Endothelial cell of umbilical vein (primary cell): Measurements from ENCODE around the gene RAB31. TPM values are rescaled to one million over a fixed set of nuclear protein-coding genes. Genes with fewer than 3 reads are reported as not detected.

ENCODE experiments used
- BruUV-seq: library from RNA; stranded (reverse); fragments of 400-500 nt; replicated peaks from 2 replicates; lab custom pipeline; 2021; lab: Mats Ljungman, UMichigan
- CTCF ChIA-PET: fragments of 300-600, 350-600 bp; sonication (Branson Sonifier 250); formaldehyde crosslinking; loops from one replicate; lab custom pipeline; 2021; ENCODE audit warnings: antibody characterized with exemption, inconsistent platforms; lab: Charles Lee
- POLR2A ChIA-PET: fragments of 300-600, 350-600 bp; sonication (Branson Sonifier 250); formaldehyde crosslinking; loops from one replicate; lab custom pipeline; 2021; ENCODE audit warnings: antibody characterized with exemption, inconsistent platforms; lab: Charles Lee
- DNase-seq: peaks from one replicate; pipeline ENCODE4 v3.0.0-alpha.2; 2011; ENCODE audit warnings: low read depth, low spot score
- FAIRE-seq: peaks from 2 replicates; lab custom pipeline; 2011; peaks lifted over from hg19 to GRCh38; lab: Jason Lieb, UNC
- H2AFZ ChIP-seq: 2 replicates; pipeline ENCODE4 v1.6.0; 2012; ENCODE audit warnings: low read depth, low read length, control low read depth, inconsistent platforms
- H3K27ac ChIP-seq: 2 replicates; pipeline ENCODE4 v1.5.1; 2011; ENCODE audit warnings: low read depth, mild to moderate bottlenecking, control low read depth, low read length, moderate library complexity; ENCODE audit not compliant: insufficient read depth
- H3K27me3 ChIP-seq, 2 experiments: 2 replicates each; pipeline versions ENCODE4 v1.6.0 to v1.6.1; 2011; ENCODE audit warnings: low read length in 2 of 2, mixed read lengths in 1 of 2; ENCODE audit not compliant: control insufficient read depth in 2 of 2, insufficient read depth in 2 of 2
- H3K36me3 ChIP-seq, 2 experiments: 2 replicates in 1 of 2; 3 replicates in 1 of 2; pipeline ENCODE4 v1.5.1; 2011; ENCODE audit warnings: low read length in 2 of 2, mild to moderate bottlenecking in 1 of 2, moderate library complexity in 1 of 2; ENCODE audit not compliant: control insufficient read depth in 2 of 2, insufficient read depth in 2 of 2; ENCODE audit errors: extremely low read depth in 1 of 2
- H3K4me1 ChIP-seq: 3 replicates; pipeline ENCODE4 v1.5.1; 2011; ENCODE audit warnings: mild to moderate bottlenecking, low read length; ENCODE audit not compliant: control insufficient read depth, insufficient read depth; ENCODE audit errors: extremely low read depth
- H3K4me2 ChIP-seq: 2 replicates; pipeline ENCODE4 v1.6.1; 2011; ENCODE audit warnings: low read length, control low read depth, mixed read lengths; ENCODE audit not compliant: insufficient read depth
- H3K4me3 ChIP-seq, 3 experiments: fragments of 200-600 bp in 1 of 3; sonication (generic), shearing (Covaris generic) in 1 of 3; replicated peaks in 1 of 3; 2 replicates each; pipeline ENCODE4 v1.5.1; 2011 to 2016; ENCODE audit warnings: control low read depth in 3 of 3, low read length in 3 of 3, mild to moderate bottlenecking in 2 of 3, inconsistent platforms in 1 of 3, low read depth in 1 of 3, moderate library complexity in 1 of 3; ENCODE audit not compliant: insufficient read depth in 1 of 3
- H3K79me2 ChIP-seq: 2 replicates; pipeline ENCODE4 v1.6.0; 2012; ENCODE audit warnings: low read length, inconsistent platforms; ENCODE audit not compliant: control insufficient read depth, insufficient read depth
- H3K9ac ChIP-seq: replicated peaks from 2 replicates; pipeline ENCODE3; 2011; ENCODE audit warnings: low read length, control low read depth; ENCODE audit not compliant: insufficient read depth; ENCODE audit errors: extremely low read depth
- H3K9me1 ChIP-seq: replicated peaks from 3 replicates; pipeline ENCODE4 v1.6.0; 2011; ENCODE audit warnings: mild to moderate bottlenecking, low read length; ENCODE audit not compliant: control insufficient read depth, insufficient read depth; ENCODE audit errors: extremely low read depth
- H3K9me3 ChIP-seq: replicated peaks from 2 replicates; pipeline ENCODE4 v1.5.1; 2012; ENCODE audit warnings: low read length, inconsistent platforms; ENCODE audit not compliant: control insufficient read depth, insufficient read depth
- H4K20me1 ChIP-seq: replicated peaks from 2 replicates; pipeline ENCODE3; 2011; ENCODE audit warnings: mild to moderate bottlenecking, low read length; ENCODE audit not compliant: control insufficient read depth, insufficient read depth; ENCODE audit errors: extremely low read depth
- CTCF ChIP-seq, 2 donors: IDR thresholded peaks; 1 replicate in 1 of 2; 2 replicates in 1 of 2; pipeline ENCODE4 v1.5.1; 2011; ENCODE audit warnings: low read length in 2 of 2, mild to moderate bottlenecking in 2 of 2, moderate library complexity in 2 of 2, control low read depth in 1 of 2, inconsistent platforms in 1 of 2, low read depth in 1 of 2; ENCODE audit not compliant: insufficient read depth in 1 of 2; ENCODE audit errors: extremely low read depth in 1 of 2
- EZH2 ChIP-seq: IDR thresholded peaks from 2 replicates; pipeline ENCODE4 v1.6.1; 2012; ENCODE audit warnings: borderline replicate concordance, low read depth, mild to moderate bottlenecking, moderate library complexity, low read length, inconsistent platforms; ENCODE audit not compliant: severe bottlenecking
- FOS ChIP-seq: IDR thresholded peaks from 2 replicates; pipeline ENCODE4 v1.6.1; 2011; ENCODE audit warnings: mild to moderate bottlenecking, low read length, moderate library complexity, borderline replicate concordance; ENCODE audit not compliant: insufficient read depth
- GATA2 ChIP-seq: IDR thresholded peaks from 2 replicates; pipeline ENCODE4 v1.7.0; 2011; ENCODE audit warnings: low read depth, mild to moderate bottlenecking, moderate library complexity, mixed read lengths, low read length; ENCODE audit not compliant: insufficient read length, insufficient read depth
- JUN ChIP-seq: IDR thresholded peaks from 2 replicates; pipeline ENCODE4 v1.6.1; 2011; ENCODE audit warnings: borderline replicate concordance, low read depth; ENCODE audit not compliant: insufficient read length, insufficient read depth
- MYC ChIP-seq: IDR thresholded peaks from one replicate; pipeline ENCODE4 v1.6.1; 2011; ENCODE audit warnings: mild to moderate bottlenecking, low read depth, low read length
- POLR2A ChIP-seq: IDR thresholded peaks from 2 replicates; pipeline ENCODE4 v1.6.1; 2012; ENCODE audit warnings: low read depth, mild to moderate bottlenecking, control low read depth, low read length
- POLR2AphosphoS5 ChIP-seq: IDR thresholded peaks from 2 replicates; pipeline ENCODE4 v1.6.1; 2012; ENCODE audit warnings: low read depth, mild to moderate bottlenecking, control low read depth, low read length, moderate library complexity; ENCODE audit not compliant: insufficient read depth
- dilution Hi-C: fragments of 300-500 bp; cut with MboI; formaldehyde crosslinking; loops from one replicate; pipeline ENCODE4 v1.15.0; 2019; ENCODE audit warnings: low sequenced_read_pairs; ENCODE audit not compliant: extremely low pct_ligation_motif_present
- intact Hi-C: fragments of 100-400 bp; cut with micrococcal nuclease; formaldehyde crosslinking; loops from one replicate; pipeline ENCODE4 v1.10.0; 2022
- polyA plus RNA-seq, 4 experiments: library from polyadenylated mRNA; depleted of rRNA in 3 of 4; stranded (reverse) in 3 of 4; unstranded in 1 of 4; fragments of >200 nt; gene quantifications; 2 replicates each; pipeline versions ENCODE4 v1.2.1 to v1.2.3, GENCODE V29; 2011 to 2012; ENCODE audit warnings: missing spikeins in 1 of 4
- total RNA-seq: library from RNA; stranded (reverse); gene quantifications from 2 replicates; pipeline ENCODE4 v1.2.3, GENCODE V29; 2021
- TF ChIP-seq, protein P1 (sequence below): IDR thresholded peaks from 2 replicates; pipeline ENCODE4 v1.6.1; 2011; ENCODE audit not compliant: insufficient read depth, insufficient read length

Gene RAB31
- total and polyA plus RNA-seq, 2 donors (not counting 3 experiments of a cell fraction or from before 2014, with no cell fraction given) = 30.5 TPM

DNA sequence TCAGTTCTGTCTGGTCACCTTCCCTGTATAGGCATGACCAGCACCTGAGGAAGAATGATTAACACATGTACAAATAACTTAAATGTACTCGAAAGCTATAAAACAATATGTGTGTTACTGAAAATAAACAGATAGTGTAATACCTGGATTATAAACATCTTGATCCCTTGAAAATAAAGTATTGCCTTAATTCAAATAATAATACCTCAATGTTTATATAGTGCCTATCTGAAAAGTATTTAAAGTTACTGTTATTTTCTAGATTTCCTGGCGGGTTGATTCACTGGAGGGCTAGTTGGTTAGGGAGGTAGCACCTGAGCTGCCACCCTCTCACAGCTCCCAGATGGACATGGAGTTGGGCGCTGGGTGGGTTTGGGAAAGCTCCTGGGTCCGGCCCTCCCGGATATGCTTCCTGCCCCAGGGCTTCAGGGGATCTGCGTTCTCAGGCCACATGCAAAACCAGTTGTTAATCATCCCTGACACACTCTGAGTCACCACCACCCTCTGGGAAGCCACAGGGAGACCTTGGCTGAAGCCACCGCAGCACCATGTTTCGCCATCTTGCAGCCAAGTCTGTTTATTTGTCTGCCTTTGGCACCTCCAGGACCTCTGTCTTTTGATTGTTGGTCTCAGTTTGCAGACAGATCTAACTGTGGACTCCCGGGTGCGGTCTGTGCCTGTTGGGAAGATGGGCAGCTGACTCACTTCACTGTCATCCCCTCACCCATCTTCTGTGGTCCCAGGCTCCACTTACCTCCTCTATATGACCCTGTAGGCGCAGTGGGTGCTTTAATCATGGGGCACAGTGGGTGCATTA, 35.3 kb downstream of the RAB31 start:
- dilution Hi-C loops = no loop called here
- intact Hi-C loops = loop anchor here (1.0 kb wide), 3 partner anchors 12 to 170 kb away; no protein-coding TSS in a partner anchor
- DNase-seq (peak; percentile 87), FAIRE-seq (peak; percentile 88)
- ChIA-PET CTCF (interaction anchor here (0.9 to 1.4 kb wide), 7 partner anchors 8 to 207 kb away, joined by 3 to 7 read pairs (median 4); partner anchors contain the start of gene RAB31), POLR2A (interaction anchor here (0.9 kb wide), 1 partner anchor 128 kb away, joined by 3 read pairs; no protein-coding TSS in a partner anchor)
- H3K4me1 ChIP-seq = peaks cover 37% of the 10 kb centered on the region
- no peaks in the 10 kb centered on the region for H3K9me3 ChIP-seq
- H3K4me2 ChIP-seq = peak overlapping the region; percentile 81
- peak overlapping the region; percentile 41 for H3K9ac ChIP-seq
- peak overlapping the region; percentile 24 for H2AFZ ChIP-seq
- H3K9me1 ChIP-seq = no peaks in the 10 kb centered on the region
- H3K36me3 ChIP-seq = no peaks in the 10 kb centered on the region
- no peak overlapping the region for H3K4me3 ChIP-seq
- H3K79me2 ChIP-seq = no peaks in the 10 kb centered on the region
- BruUV-seq = TSS peak; percentile 89
- TF ChIP-seq JUN (peak; percentile 81), POLR2AphosphoS5 (peak; percentile 73), CTCF (IDR thresholded peaks at IDR 0.05; ENCODE audit: extremely low read depth in 1 of 2, insufficient read depth in 1 of 2, low read depth in 1 of 2, low read length in 2 of 2) (no peak), MYC (peak; percentile 55), EZH2 (no peak), POLR2A (no peak), GATA2 (no peak), FOS (peak; percentile 95)
- TF ChIP-seq, protein P1, sequence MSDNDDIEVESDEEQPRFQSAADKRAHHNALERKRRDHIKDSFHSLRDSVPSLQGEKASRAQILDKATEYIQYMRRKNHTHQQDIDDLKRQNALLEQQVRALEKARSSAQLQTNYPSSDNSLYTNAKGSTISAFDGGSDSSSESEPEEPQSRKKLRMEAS = no peak
- H4K20me1 ChIP-seq = no peaks in the 10 kb centered on the region
- H3K27me3 ChIP-seq = no peaks in the 10 kb centered on the region
- peak overlapping the region; percentile 83 for H3K27ac ChIP-seq
